Stomach (tissue), 9 donors: ENCODE results near the gene TEX19. TPM values are rescaled to one million over a fixed set of nuclear protein-coding genes. Genes with fewer than 3 reads are reported as not detected.

Experiments used
- DNase-seq, 2 donors: peaks; one replicate each; pipeline versions ENCODE4 v3.0.0 to v3.0.0-alpha.2; 2013 to 2019
- H3K27ac ChIP-seq, 5 donors: fragments of 200-600 bp in 4 of 5; sonication (generic) in 4 of 5; one replicate each; pipeline ENCODE4 v1.5.1; 2013 to 2019; ENCODE audit warnings: mild to moderate bottlenecking in 1 of 5, moderate library complexity in 1 of 5
- H3K27me3 ChIP-seq, 3 donors: fragments of 200-600 bp; sonication (generic); one replicate each; pipeline ENCODE4 v1.5.1; 2017 to 2019; ENCODE audit warnings: mixed run types in 1 of 3
- H3K36me3 ChIP-seq, 4 donors: fragments of 200-600 bp; sonication (generic); 1 replicate in 3 of 4; 2 replicates in 1 of 4; pipeline ENCODE4 v1.5.1; 2016 to 2019
- H3K4me1 ChIP-seq, 4 donors: fragments of 200-600 bp; sonication (generic); one replicate each; pipeline ENCODE4 v1.5.1; 2016 to 2019
- H3K4me3 ChIP-seq, 4 donors: fragments of 200-600 bp; sonication (generic) in 3 of 4; one replicate each; pipeline ENCODE4 v1.5.1; 2016 to 2019; ENCODE audit warnings: mild to moderate bottlenecking in 1 of 4
- H3K9me3 ChIP-seq, 4 donors: fragments of 200-600 bp; sonication (generic); one replicate each; pipeline ENCODE4 v1.5.1; 2016 to 2019
- CTCF ChIP-seq, 7 experiments: fragments of 450-650 bp in 4 of 7; fragments of 200-600 bp in 3 of 7; sonication (generic) in 3 of 7; IDR thresholded peaks; one replicate each; pipeline ENCODE4 v1.5.1; 2016 to 2019; ENCODE audit warnings: antibody characterized with exemption in 7 of 7, control low read depth in 2 of 7, mild to moderate bottlenecking in 1 of 7
- EP300 ChIP-seq: sonication (generic); formaldehyde crosslinking; IDR thresholded peaks from one replicate; pipeline ENCODE4 v1.6.1; 2017; ENCODE audit warnings: antibody characterized with exemption
- POLR2A ChIP-seq, 4 donors: fragments of 450-650 bp; IDR thresholded peaks; one replicate each; pipeline ENCODE4 v1.6.1; 2016; ENCODE audit warnings: antibody characterized with exemption in 4 of 4, control low read depth in 2 of 4, mild to moderate bottlenecking in 1 of 4, moderate library complexity in 1 of 4
- POLR2AphosphoS5 ChIP-seq, 3 donors: sonication (generic); formaldehyde crosslinking; IDR thresholded peaks; one replicate each; pipeline ENCODE4 v1.6.1; 2016; ENCODE audit warnings: antibody characterized with exemption in 3 of 3
- WGBS, 5 donors: extraction: QIAGEN DNeasy Blood & Tissue Kit in 3 of 5; methylation state at CpG; one replicate each; pipeline versions ENCODE4 v1.1.5 to v1.1.7; 2013 to 2018; 5-methylcytosine and 5-hydroxymethylcytosine counted together
- intact Hi-C: fragments of 100-400 bp; cut with DNase I; formaldehyde crosslinking; loops from one replicate; pipeline ENCODE4 v1.15.1; 2023; ENCODE audit warnings: low total_unique reads
- polyA plus RNA-seq, 3 donors: library from polyadenylated mRNA; stranded (reverse); fragments of 200-250 nt; gene quantifications; one replicate each; pipeline ENCODE4 v1.2.3, GENCODE V29; 2013
- total RNA-seq, 5 donors: library from RNA; depleted of rRNA; stranded (reverse); fragments of >200 nt; gene quantifications; one replicate each; pipeline versions ENCODE4 v1.1.0 to v1.2.3, GENCODE V29; 2014 to 2016
- donor health status: healthy with polysubstance abuse.
- donor health status: Bipolar disorder and iron deficiency.
- donor health status: healthy.

The TEX19 gene
- total and polyA plus RNA-seq, 8 donors = not detected

GRCh38 chr17:82351713-82352488 is 7.1 kb upstream of the TEX19 start:
- Histone ChIP-seq H3K4me1 (peaks cover 6 to 28% (median 22%) of the 10 kb centered on the region in 4 donors), H3K27me3 (peaks cover 0 to 41% (median 0%) of the 10 kb centered on the region in 3 donors), H3K36me3 (no peaks in the 10 kb centered on the region), H3K4me3 (no peak overlapping the region), H3K9me3 (no peaks in the 10 kb centered on the region), H3K27ac (no peak overlapping the region)
- TF ChIP-seq EP300 (no peak), CTCF (IDR thresholded peaks at IDR 0.05) (peak in 5 of 7 experiments; percentile 84 to 99 (median 92)), POLR2A (IDR thresholded peaks at IDR 0.05) (no peak), POLR2AphosphoS5 (IDR thresholded peaks at IDR 0.05) (peak in 1 of 3 donors; percentile 67)
- 32 to 42% (median 35%) methylated on average over 20 to 26 of the region's 26 CpGs for WGBS, 5 donors
- intact Hi-C loops = loop anchor here (5.0 kb wide), 1 partner anchor 60 kb away; no protein-coding TSS in a partner anchor
- DNase-seq = peak; percentile 91 to 95

GRCh38 chr17:82353484-82353883 is 5.6 kb upstream of the TEX19 start:
- peaks cover 6 to 30% (median 22%) of the 10 kb centered on the region in 4 donors for H3K4me1 ChIP-seq
- H3K4me3 ChIP-seq = no peak overlapping the region
- TF ChIP-seq POLR2A (IDR thresholded peaks at IDR 0.05) (no peak), EP300 (no peak)
- WGBS, 5 donors = 83 to 87% (median 86%) methylated on average over 8 of the region's 8 CpGs
- H3K27me3 ChIP-seq = peaks cover 0 to 46% (median 0%) of the 10 kb centered on the region in 3 donors
- no peak overlapping the region for H3K27ac ChIP-seq
- no peak for DNase-seq
- intact Hi-C loops = loop anchor here (5.0 kb wide), 1 partner anchor 59 kb away; no protein-coding TSS in a partner anchor
- H3K36me3 ChIP-seq = no peaks in the 10 kb centered on the region
- no peaks in the 10 kb centered on the region for H3K9me3 ChIP-seq

GRCh38 chr17:82354804-82355308 is 4.2 kb upstream of the TEX19 start:
- H3K27ac ChIP-seq = no peak overlapping the region
- no peak for DNase-seq

GRCh38 chr17:82355770-82356427 is 3.1 kb upstream of the TEX19 start:
- TF ChIP-seq POLR2A (IDR thresholded peaks at IDR 0.05) (no peak), CTCF (IDR thresholded peaks at IDR 0.05) (no peak), POLR2AphosphoS5 (IDR thresholded peaks at IDR 0.05) (no peak), EP300 (no peak)
- H3K27ac ChIP-seq = no peak overlapping the region
- DNase-seq = peak; percentile 39 to 49

More at GRCh38 chr17:82354804-82355308, 4.2 kb upstream of the TEX19 start:
- intact Hi-C loops = loop anchor here (5.0 kb wide), 1 partner anchor 57 kb away; no protein-coding TSS in a partner anchor
- TF ChIP-seq POLR2A (IDR thresholded peaks at IDR 0.05) = no peak
- TF ChIP-seq EP300 = no peak
- no peak for TF ChIP-seq POLR2AphosphoS5 (IDR thresholded peaks at IDR 0.05)
- no peak for TF ChIP-seq CTCF (IDR thresholded peaks at IDR 0.05)
- Histone ChIP-seq H3K27me3 (peaks cover 0 to 51% (median 3%) of the 10 kb centered on the region in 3 donors), H3K9me3 (no peaks in the 10 kb centered on the region), H3K4me3 (no peak overlapping the region), H3K36me3 (no peaks in the 10 kb centered on the region), H3K4me1 (peaks cover 6 to 36% (median 22%) of the 10 kb centered on the region in 4 donors)
- WGBS, 5 donors = 78 to 89% (median 89%) methylated on average over 7 of the region's 7 CpGs

More at GRCh38 chr17:82355770-82356427, 3.1 kb upstream of the TEX19 start:
- Histone ChIP-seq H3K36me3 (no peaks in the 10 kb centered on the region), H3K9me3 (no peaks in the 10 kb centered on the region), H3K27me3 (peaks cover 0 to 44% (median 3%) of the 10 kb centered on the region in 3 donors), H3K4me1 (peaks cover 6 to 36% (median 22%) of the 10 kb centered on the region in 4 donors), H3K4me3 (no peak overlapping the region)
- WGBS, 5 donors = 21 to 85% (median 65%) methylated on average over 2 to 11 of the region's 11 CpGs
- intact Hi-C loops = no loop called here
